ENCODE data around the gene LUC7L.
"Not testable (repeated sequence)": the region's sequence is repeated elsewhere in the genome, so short reads cannot be mapped to it uniquely, and the experiment has no call there.

DNA sequence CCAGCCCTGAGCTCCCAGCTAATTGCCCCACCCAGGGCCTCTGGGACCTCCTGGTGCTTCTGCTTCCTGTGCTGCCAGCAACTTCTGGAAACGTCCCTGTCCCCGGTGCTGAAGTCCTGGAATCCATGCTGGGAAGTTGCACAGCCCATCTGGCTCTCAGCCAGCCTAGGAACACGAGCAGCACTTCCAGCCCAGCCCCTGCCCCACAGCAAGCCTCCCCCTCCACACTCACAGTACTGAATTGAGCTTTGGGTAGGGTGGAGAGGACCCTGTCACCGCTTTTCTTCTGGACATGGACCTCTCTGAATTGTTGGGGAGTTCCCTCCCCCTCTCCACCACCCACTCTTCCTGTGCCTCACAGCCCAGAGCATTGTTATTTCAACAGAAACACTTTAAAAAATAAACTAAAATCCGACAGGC is 59.2 kb downstream of the LUC7L start:
- not testable (repeated sequence) for TF ChIP-seq EP300, CTCF (IDR thresholded peaks at IDR 0.05)
